ENCODE measurements around the gene ZNF304. TPM values are rescaled to one million over a fixed set of nuclear protein-coding genes. Genes with fewer than 3 reads are reported as not detected.

ZNF304 gene
- total and polyA plus RNA-seq, 2 of the 13 experiments (the other 11 are each of a cell fraction or from before 2014, with no cell fraction given) = 3.4 to 8.0 TPM

- TF ChIP-seq, protein P1, sequence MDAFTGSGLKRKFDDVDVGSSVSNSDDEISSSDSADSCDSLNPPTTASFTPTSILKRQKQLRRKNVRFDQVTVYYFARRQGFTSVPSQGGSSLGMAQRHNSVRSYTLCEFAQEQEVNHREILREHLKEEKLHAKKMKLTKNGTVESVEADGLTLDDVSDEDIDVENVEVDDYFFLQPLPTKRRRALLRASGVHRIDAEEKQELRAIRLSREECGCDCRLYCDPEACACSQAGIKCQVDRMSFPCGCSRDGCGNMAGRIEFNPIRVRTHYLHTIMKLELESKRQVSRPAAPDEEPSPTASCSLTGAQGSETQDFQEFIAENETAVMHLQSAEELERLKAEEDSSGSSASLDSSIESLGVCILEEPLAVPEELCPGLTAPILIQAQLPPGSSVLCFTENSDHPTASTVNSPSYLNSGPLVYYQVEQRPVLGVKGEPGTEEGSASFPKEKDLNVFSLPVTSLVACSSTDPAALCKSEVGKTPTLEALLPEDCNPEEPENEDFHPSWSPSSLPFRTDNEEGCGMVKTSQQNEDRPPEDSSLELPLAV (CRISPR knock-in tag; conservative IDR thresholded peaks at IDR 0.05; ENCODE audit: low read depth) = no peak
- TF ChIP-seq, protein P2, sequence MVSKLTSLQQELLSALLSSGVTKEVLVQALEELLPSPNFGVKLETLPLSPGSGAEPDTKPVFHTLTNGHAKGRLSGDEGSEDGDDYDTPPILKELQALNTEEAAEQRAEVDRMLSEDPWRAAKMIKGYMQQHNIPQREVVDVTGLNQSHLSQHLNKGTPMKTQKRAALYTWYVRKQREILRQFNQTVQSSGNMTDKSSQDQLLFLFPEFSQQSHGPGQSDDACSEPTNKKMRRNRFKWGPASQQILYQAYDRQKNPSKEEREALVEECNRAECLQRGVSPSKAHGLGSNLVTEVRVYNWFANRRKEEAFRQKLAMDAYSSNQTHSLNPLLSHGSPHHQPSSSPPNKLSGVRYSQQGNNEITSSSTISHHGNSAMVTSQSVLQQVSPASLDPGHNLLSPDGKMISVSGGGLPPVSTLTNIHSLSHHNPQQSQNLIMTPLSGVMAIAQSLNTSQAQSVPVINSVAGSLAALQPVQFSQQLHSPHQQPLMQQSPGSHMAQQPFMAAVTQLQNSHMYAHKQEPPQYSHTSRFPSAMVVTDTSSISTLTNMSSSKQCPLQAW (CRISPR knock-in tag; IDR thresholded peaks at IDR 0.05) = peak; percentile 75
- TF ChIP-seq ZNF441 (CRISPR knock-in tag; IDR thresholded peaks at IDR 0.05; ENCODE audit: borderline replicate concordance) = no peak
- peak; percentile 97 for TF ChIP-seq ZHX2 (IDR thresholded peaks at IDR 0.05; ENCODE audit: low read depth)
- no peak for TF ChIP-seq ZHX2 (CRISPR knock-in tag; IDR thresholded peaks at IDR 0.05; ENCODE audit: borderline replicate concordance)
- TF ChIP-seq ZNF24 (IDR thresholded peaks at IDR 0.05) = no peak
- TF ChIP-seq TCF7 (IDR thresholded peaks at IDR 0.05; ENCODE audit: low read depth) = no peak
- TF ChIP-seq SNAPC5 (CRISPR knock-in tag; IDR thresholded peaks at IDR 0.05; ENCODE audit: borderline replicate concordance) = no peak
- TF ChIP-seq CBX5 (CRISPR knock-in tag; IDR thresholded peaks at IDR 0.05; ENCODE audit: borderline replicate concordance) = no peak
- TF ChIP-seq NR2F2 (IDR thresholded peaks at IDR 0.05; ENCODE audit: borderline replicate concordance, low read depth) = no peak
- TF ChIP-seq ZNF746 (CRISPR knock-in tag; IDR thresholded peaks at IDR 0.05) = no peak
- peak; percentile 78 for TF ChIP-seq TGIF2 (CRISPR knock-in tag; IDR thresholded peaks at IDR 0.05)
- no peak for TF ChIP-seq ZNF616 (CRISPR knock-in tag; IDR thresholded peaks at IDR 0.05; ENCODE audit: low read depth)
Measured at GRCh38 chr19:57389730-57390598, 38.9 kb downstream of the ZNF304 start, which contains the start of gene ZNF548 (continued).

Measured in HepG2 (cell line).